Ovary (tissue), 3 donors: ENCODE data around the gene TCF12.

Experiments used
- POLR2A ChIP-seq: fragments of 450-650 bp; IDR thresholded peaks from one replicate; pipeline ENCODE4 v1.6.1; 2017; ENCODE audit warnings: antibody characterized with exemption, mild to moderate bottlenecking, moderate library complexity
- TF ChIP-seq, protein P1 (sequence below), 3 donors: fragments of 450-650 bp in 2 of 3; fragments of 200-600 bp in 1 of 3; IDR thresholded peaks; one replicate each; pipeline versions ENCODE4 v1.5.1 to v1.8.0; 2016 to 2022; ENCODE audit warnings: antibody characterized with exemption in 3 of 3, mild to moderate bottlenecking in 1 of 3
- donor health status: DM: no; HTN: no; CAD: no.

- TF ChIP-seq, protein P1, sequence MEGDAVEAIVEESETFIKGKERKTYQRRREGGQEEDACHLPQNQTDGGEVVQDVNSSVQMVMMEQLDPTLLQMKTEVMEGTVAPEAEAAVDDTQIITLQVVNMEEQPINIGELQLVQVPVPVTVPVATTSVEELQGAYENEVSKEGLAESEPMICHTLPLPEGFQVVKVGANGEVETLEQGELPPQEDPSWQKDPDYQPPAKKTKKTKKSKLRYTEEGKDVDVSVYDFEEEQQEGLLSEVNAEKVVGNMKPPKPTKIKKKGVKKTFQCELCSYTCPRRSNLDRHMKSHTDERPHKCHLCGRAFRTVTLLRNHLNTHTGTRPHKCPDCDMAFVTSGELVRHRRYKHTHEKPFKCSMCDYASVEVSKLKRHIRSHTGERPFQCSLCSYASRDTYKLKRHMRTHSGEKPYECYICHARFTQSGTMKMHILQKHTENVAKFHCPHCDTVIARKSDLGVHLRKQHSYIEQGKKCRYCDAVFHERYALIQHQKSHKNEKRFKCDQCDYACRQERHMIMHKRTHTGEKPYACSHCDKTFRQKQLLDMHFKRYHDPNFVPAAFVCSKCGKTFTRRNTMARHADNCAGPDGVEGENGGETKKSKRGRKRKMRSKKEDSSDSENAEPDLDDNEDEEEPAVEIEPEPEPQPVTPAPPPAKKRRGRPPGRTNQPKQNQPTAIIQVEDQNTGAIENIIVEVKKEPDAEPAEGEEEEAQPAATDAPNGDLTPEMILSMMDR (IDR thresholded peaks at IDR 0.05) = no peak
- no peak for TF ChIP-seq POLR2A
Observed at GRCh38 chr15:56964182-56964581, 45.7 kb downstream of the TCF12 start.
